Mesothelial cell of epicardium (in vitro differentiated cells): ENCODE measurements around the gene STH. TPM values are rescaled to one million over a fixed set of nuclear protein-coding genes. Genes with fewer than 3 reads are reported as not detected.

Experiments used
- DNase-seq, 2 experiments: peaks; one replicate each; pipeline ENCODE4 v3.0.0; 2021; ENCODE audit warnings: low spot score in 2 of 2; ENCODE audit not compliant: unreplicated experiment in 2 of 2
- H3K27ac Mint-ChIP-seq: 2 replicates; pipeline ENCODE4 v1.8.0; 2021; ENCODE audit warnings: mixed read lengths
- H3K27me3 Mint-ChIP-seq: 2 replicates; pipeline ENCODE4 v1.8.0; 2021; ENCODE audit warnings: low read depth, mixed read lengths
- H3K36me3 Mint-ChIP-seq: 2 replicates; pipeline ENCODE4 v1.8.0; 2021; ENCODE audit warnings: mixed read lengths
- H3K4me1 Mint-ChIP-seq: 2 replicates; pipeline ENCODE4 v1.8.0; 2021; ENCODE audit warnings: mixed read lengths
- H3K4me3 Mint-ChIP-seq: 2 replicates; pipeline ENCODE4 v1.8.0; 2021; ENCODE audit warnings: mild to moderate bottlenecking, moderate library complexity, mixed read lengths
- H3K9me3 Mint-ChIP-seq: 2 replicates; pipeline ENCODE4 v1.8.0; 2021; ENCODE audit warnings: mixed read lengths
- total RNA-seq: library from RNA; stranded (reverse); gene quantifications from 3 replicates; pipeline ENCODE4 v1.2.1, GENCODE V29; 2021
- TF ChIP-seq, protein P1 (sequence below): fragments of 200-600 bp; sonication (generic); IDR thresholded peaks from one replicate; pipeline ENCODE4 v1.5.0; 2021; ENCODE audit warnings: antibody characterized with exemption; ENCODE audit not compliant: unreplicated experiment

STH gene
- total RNA-seq, 1 donor from 2014 or later, result not detected

DNA sequence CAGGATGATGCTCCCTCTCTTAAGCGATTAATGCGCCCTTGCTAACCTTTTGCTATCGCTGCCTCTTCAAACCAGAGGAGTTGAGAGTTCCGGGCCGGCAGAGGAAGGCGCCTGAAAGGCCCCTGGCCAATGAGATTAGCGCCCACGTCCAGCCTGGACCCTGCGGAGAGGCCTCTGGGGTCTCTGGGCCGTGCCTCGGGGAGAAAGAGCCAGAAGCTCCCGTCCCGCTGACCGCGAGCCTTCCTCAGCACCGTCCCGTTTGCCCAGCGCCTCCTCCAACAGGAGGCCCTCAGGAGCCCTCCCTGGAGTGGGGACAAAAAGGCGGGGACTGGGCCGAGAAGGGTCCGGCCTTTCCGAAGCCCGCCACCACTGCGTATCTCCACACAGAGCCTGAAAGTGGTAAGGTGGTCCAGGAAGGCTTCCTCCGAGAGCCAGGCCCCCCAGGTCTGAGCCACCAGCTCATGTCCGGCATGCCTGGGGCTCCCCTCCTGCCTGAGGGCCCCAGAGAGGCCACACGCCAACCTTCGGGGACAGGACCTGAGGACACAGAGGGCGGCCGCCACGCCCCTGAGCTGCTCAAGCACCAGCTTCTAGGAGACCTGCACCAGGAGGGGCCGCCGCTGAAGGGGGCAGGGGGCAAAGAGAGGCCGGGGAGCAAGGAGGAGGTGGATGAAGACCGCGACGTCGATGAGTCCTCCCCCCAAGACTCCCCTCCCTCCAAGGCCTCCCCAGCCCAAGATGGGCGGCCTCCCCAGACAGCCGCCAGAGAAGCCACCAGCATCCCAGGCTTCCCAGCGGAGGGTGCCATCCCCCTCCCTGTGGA is 16.0 kb upstream of the STH start:
- TF ChIP-seq, protein P1, sequence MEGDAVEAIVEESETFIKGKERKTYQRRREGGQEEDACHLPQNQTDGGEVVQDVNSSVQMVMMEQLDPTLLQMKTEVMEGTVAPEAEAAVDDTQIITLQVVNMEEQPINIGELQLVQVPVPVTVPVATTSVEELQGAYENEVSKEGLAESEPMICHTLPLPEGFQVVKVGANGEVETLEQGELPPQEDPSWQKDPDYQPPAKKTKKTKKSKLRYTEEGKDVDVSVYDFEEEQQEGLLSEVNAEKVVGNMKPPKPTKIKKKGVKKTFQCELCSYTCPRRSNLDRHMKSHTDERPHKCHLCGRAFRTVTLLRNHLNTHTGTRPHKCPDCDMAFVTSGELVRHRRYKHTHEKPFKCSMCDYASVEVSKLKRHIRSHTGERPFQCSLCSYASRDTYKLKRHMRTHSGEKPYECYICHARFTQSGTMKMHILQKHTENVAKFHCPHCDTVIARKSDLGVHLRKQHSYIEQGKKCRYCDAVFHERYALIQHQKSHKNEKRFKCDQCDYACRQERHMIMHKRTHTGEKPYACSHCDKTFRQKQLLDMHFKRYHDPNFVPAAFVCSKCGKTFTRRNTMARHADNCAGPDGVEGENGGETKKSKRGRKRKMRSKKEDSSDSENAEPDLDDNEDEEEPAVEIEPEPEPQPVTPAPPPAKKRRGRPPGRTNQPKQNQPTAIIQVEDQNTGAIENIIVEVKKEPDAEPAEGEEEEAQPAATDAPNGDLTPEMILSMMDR, result no peak
- H3K4me3 Mint-ChIP-seq, result no peak overlapping the region
- no peaks in the 10 kb centered on the region for H3K4me1 Mint-ChIP-seq
- H3K27me3 Mint-ChIP-seq, result no peaks in the 10 kb centered on the region
- H3K9me3 Mint-ChIP-seq, result no peaks in the 10 kb centered on the region
- DNase-seq, result no peak
- H3K36me3 Mint-ChIP-seq, result no peaks in the 10 kb centered on the region
- no peak overlapping the region for H3K27ac Mint-ChIP-seq

- TF ChIP-seq, protein P1, result no peak
- Mint-ChIP-seq H3K4me3 (no peak overlapping the region), H3K36me3 (no peaks in the 10 kb centered on the region), H3K9me3 (no peaks in the 10 kb centered on the region), H3K27ac (no peak overlapping the region), H3K4me1 (no peaks in the 10 kb centered on the region), H3K27me3 (no peaks in the 10 kb centered on the region)
- no peak for DNase-seq
Measured at GRCh38 chr17:45983614-45984310, 15.3 kb upstream of the STH start.

DNA sequence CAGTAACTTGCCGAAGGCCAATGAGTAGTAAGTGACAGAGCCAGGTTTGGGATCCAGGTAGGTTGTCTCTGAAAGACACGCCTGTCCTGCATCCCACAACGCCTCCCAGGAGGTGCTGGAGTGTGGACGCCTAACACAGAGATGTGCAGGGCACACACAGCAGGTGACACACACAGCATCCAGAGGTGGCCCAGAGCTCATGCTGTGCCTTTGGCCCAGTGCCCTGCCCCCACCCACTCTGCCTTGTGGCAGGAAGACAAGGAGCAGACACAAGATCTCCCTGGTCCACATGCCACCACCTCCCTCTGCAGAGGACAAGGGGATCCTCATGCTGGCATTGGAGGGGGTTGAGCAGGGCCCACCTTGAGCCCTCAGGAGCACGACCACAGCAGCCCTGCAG is 14.7 kb upstream of the STH start:
- Mint-ChIP-seq H3K4me3 (no peak overlapping the region), H3K4me1 (no peaks in the 10 kb centered on the region), H3K36me3 (no peaks in the 10 kb centered on the region), H3K9me3 (no peaks in the 10 kb centered on the region), H3K27ac (no peak overlapping the region), H3K27me3 (no peaks in the 10 kb centered on the region)
- no peak for DNase-seq
- TF ChIP-seq, protein P1, result no peak

DNA sequence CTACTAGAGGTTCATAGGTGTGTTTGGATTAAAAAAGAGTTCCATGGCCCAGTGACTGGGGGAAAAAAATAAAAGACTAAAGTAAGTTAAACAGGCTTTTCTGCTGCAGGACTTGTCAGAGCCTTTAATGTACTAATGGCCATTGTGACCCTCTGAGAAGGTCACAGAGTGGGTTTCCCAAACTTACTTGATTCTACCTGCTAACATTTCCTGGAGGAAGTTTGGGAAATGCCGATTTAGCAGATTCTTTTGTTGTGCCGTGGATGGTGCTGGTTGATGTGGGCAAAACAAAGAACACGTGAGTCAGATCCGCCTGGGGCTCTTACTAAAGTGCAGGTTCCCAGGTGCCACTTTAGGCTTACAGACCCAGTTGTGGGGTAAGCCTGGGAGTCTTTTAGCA is 13.6 kb upstream of the STH start:
- Mint-ChIP-seq H3K4me1 (no peaks in the 10 kb centered on the region), H3K27ac (no peak overlapping the region), H3K4me3 (no peak overlapping the region), H3K9me3 (no peaks in the 10 kb centered on the region), H3K36me3 (no peaks in the 10 kb centered on the region), H3K27me3 (no peaks in the 10 kb centered on the region)
- no peak for DNase-seq
- TF ChIP-seq, protein P1, result no peak

DNA sequence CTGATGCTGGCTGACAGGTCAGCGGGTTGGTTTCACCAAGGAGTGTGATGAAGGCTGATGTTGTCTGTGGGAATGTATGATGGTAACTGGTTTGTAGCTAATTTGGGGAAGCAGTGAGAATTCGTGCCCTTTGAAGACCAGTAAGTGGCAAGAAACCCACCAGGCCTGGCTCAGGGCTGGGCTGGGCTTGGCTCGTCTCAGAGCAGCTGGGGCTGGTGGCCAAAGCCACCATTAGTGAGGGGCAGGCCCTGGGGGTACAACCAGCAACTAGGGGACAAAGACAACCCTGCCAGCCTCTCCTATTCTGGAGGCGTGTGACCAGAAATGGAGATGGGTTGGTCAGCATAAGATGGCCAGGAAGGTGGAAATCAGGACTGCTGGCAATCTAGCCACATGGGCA is 13.0 kb upstream of the STH start:
- Mint-ChIP-seq H3K27me3 (no peaks in the 10 kb centered on the region), H3K27ac (no peak overlapping the region), H3K4me1 (no peaks in the 10 kb centered on the region), H3K9me3 (no peaks in the 10 kb centered on the region), H3K36me3 (no peaks in the 10 kb centered on the region), H3K4me3 (no peak overlapping the region)
- no peak for DNase-seq
- TF ChIP-seq, protein P1, result no peak
